KMS-11 (cell line): ENCODE results near the gene ACTA2.

Experiments
- H2AFZ ChIP-seq: fragments of 200-600 bp; sonication (generic); 2 replicates; pipeline ENCODE4 v1.6.1; 2016; ENCODE audit warnings: antibody characterized with exemption, mixed run types, low read depth
- H3K27ac ChIP-seq: fragments of 200-600 bp; sonication (generic); 2 replicates; pipeline ENCODE4 v1.6.1; 2016; ENCODE audit warnings: mild to moderate bottlenecking, mixed run types
- H3K27me3 ChIP-seq: fragments of 200-600 bp; sonication (generic); 2 replicates; pipeline ENCODE4 v1.6.1; 2017; ENCODE audit warnings: mild to moderate bottlenecking, low read depth, mixed run types, moderate library complexity; ENCODE audit not compliant: insufficient read depth
- H3K36me3 ChIP-seq: fragments of 200-600 bp; sonication (generic); 2 replicates; pipeline ENCODE4 v1.6.1; 2017; ENCODE audit warnings: mild to moderate bottlenecking, mixed run types; ENCODE audit not compliant: insufficient read depth
- H3K4me1 ChIP-seq: fragments of 200-600 bp; sonication (generic); 2 replicates; pipeline ENCODE4 v1.6.1; 2016; ENCODE audit warnings: mild to moderate bottlenecking, low read depth, mixed run types; ENCODE audit not compliant: poor library complexity, severe bottlenecking
- H3K4me2 ChIP-seq: fragments of 200-600 bp; sonication (generic); 2 replicates; pipeline ENCODE4 v1.7.0; 2016; ENCODE audit warnings: mild to moderate bottlenecking, mixed run types
- H3K4me3 ChIP-seq: fragments of 200-600 bp; sonication (generic); IDR thresholded peaks from 2 replicates; pipeline ENCODE4 v1.6.1; 2017; ENCODE audit warnings: low read depth, low read length, mixed read lengths; ENCODE audit not compliant: insufficient read depth
- H3K79me2 ChIP-seq: fragments of 200-600 bp; sonication (generic); 2 replicates; pipeline ENCODE4 v1.6.1; 2016; ENCODE audit warnings: low read depth, mixed run types; ENCODE audit not compliant: insufficient read depth
- H3K9ac ChIP-seq: fragments of 200-600 bp; sonication (generic); 2 replicates; pipeline ENCODE4 v1.6.1; 2016; ENCODE audit warnings: mild to moderate bottlenecking, mixed run types
- H4K20me1 ChIP-seq: fragments of 200-600 bp; sonication (generic); 2 replicates; pipeline ENCODE4 v1.6.1; 2016; ENCODE audit warnings: mild to moderate bottlenecking, mixed run types; ENCODE audit not compliant: insufficient read depth
- TF ChIP-seq, protein P1 (sequence below): fragments of 200-600 bp; sonication (generic); conservative IDR thresholded peaks from 2 replicates; pipeline ENCODE4 v1.6.1; 2017; ENCODE audit warnings: low read depth, mild to moderate bottlenecking, antibody characterized with exemption, low read length, moderate library complexity, mixed read lengths

ACTA2 gene

DNA sequence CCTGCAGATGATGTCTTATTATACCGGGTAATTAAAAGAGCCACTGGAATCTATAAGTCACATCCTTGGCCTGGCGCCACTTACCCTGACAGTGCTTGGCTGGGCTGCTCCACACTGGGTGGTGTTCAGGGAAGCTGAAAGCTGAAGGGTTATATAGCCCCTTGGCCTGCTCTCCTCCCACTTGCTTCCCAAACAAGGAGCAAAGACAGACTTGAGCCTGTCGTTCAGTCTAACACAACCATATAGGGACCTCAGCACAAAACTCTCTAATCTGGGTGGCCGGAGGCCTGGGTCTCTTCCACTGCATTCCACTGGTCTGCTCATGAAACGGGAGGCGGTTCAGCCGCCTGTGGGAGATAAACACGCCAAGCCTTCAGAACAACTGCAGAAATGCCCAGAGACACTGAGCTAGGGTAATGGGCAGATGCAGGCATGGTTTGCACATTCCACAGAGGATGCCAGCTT, at the start of gene ACTA2:
ACTA2 (minus strand) TSS at position 127 of the 465 bp plus-strand sequence. CDS start 3,843 bp downstream, outside the sequence.
- H3K4me3 ChIP-seq, result no peak within 1 kb of the TSS
- TF ChIP-seq, protein P1, sequence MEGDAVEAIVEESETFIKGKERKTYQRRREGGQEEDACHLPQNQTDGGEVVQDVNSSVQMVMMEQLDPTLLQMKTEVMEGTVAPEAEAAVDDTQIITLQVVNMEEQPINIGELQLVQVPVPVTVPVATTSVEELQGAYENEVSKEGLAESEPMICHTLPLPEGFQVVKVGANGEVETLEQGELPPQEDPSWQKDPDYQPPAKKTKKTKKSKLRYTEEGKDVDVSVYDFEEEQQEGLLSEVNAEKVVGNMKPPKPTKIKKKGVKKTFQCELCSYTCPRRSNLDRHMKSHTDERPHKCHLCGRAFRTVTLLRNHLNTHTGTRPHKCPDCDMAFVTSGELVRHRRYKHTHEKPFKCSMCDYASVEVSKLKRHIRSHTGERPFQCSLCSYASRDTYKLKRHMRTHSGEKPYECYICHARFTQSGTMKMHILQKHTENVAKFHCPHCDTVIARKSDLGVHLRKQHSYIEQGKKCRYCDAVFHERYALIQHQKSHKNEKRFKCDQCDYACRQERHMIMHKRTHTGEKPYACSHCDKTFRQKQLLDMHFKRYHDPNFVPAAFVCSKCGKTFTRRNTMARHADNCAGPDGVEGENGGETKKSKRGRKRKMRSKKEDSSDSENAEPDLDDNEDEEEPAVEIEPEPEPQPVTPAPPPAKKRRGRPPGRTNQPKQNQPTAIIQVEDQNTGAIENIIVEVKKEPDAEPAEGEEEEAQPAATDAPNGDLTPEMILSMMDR, result no peak
- no peaks in the 10 kb centered on the region for H3K36me3 ChIP-seq
- H3K27me3 ChIP-seq, result no peaks in the 10 kb centered on the region
- H3K4me2 ChIP-seq, result no peak within 1 kb of the TSS
- no peak within 1 kb of the TSS for H2AFZ ChIP-seq
- H4K20me1 ChIP-seq, result no peaks in the 10 kb centered on the region
- no peak within 1 kb of the TSS for H3K9ac ChIP-seq
- no peaks in the 10 kb centered on the region for H3K79me2 ChIP-seq
- H3K27ac ChIP-seq, result no peak within 1 kb of the TSS
- H3K4me1 ChIP-seq, result no peaks in the 10 kb centered on the region

DNA sequence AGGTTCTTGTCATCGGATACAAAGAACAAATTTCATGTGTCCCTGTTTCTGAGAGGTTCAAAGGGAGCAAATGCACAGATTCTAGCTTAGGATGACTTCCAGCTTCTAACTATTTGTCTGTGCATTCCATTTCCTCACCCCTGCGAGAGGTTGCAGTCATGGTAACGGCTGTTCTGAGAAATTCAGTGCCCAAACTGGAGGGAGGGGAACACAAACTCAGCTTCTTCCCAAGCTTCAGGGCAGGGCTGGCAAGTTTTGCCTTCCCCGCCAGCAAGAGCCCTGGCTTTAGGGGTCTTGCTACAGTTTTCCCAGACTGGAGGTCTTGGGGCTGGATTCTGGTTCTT, 49.1 kb upstream of the ACTA2 start:
- H3K4me3 ChIP-seq, result no peak overlapping the region
- H2AFZ ChIP-seq, result no peak overlapping the region
- peaks cover 82% of the 10 kb centered on the region for H3K4me1 ChIP-seq
- peaks cover 18% of the 10 kb centered on the region for H4K20me1 ChIP-seq
- peaks cover 92% of the 10 kb centered on the region for H3K79me2 ChIP-seq
- TF ChIP-seq, protein P1, result no peak
- peak overlapping the region; percentile 49; the same call in 1 of the 2 replicates for H3K27ac ChIP-seq
- no peaks in the 10 kb centered on the region for H3K27me3 ChIP-seq
- H3K36me3 ChIP-seq, result 0 out of 2 replicates have a peak, but pooled peaks cover 9% of the 10 kb centered on the region
- no peak overlapping the region; the same call in 1 of the 2 replicates for H3K9ac ChIP-seq
- peak overlapping the region; percentile 89; the same call in 1 of the 2 replicates for H3K4me2 ChIP-seq

DNA sequence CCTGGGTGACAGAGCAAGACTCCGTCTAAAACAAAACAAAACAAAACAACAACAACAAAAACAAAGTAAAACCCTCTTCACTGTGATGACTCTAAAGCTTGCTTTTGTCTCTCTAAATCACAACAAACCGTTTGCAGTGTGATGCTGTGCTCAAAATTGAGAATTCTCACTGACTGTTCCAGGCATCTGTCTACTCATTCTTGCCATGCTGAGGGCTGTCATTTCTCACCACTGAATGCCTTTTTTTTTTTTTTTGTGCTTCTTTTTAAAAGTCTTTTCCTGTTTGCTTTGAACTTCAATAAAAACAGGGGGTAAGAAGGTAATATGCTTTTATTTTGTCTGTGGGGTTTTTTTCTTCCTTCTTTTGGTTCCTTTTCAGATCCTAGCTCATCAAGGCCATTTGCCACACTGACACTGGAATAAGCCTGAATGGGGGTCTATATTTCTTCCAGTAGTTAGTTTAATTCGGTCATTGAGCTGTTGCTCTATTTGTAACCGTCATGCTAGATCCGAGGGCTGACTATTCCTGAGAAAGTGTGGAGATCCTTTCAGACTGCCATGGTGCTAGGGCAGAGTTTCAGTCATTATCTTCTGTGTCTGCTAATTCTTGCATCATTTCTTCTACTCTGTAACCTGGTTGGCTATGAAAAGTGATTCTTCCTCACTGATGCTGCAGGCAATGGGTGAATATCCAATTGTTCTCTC, 48.6 kb upstream of the ACTA2 start:
- Histone ChIP-seq H3K4me3 (no peak overlapping the region), H2AFZ (no peak overlapping the region), H3K4me2 (peak overlapping the region; percentile 89; the same call in 1 of the 2 replicates), H3K9ac (no peak overlapping the region), H3K27me3 (no peaks in the 10 kb centered on the region), H3K27ac (peak overlapping the region; percentile 49; the same call in 1 of the 2 replicates), H3K4me1 (peaks cover 87% of the 10 kb centered on the region), H3K79me2 (peaks cover 92% of the 10 kb centered on the region), H3K36me3 (0 out of 2 replicates have a peak, but pooled peaks cover 9% of the 10 kb centered on the region), H4K20me1 (peaks cover 18% of the 10 kb centered on the region)
- TF ChIP-seq, protein P1, result no peak

DNA sequence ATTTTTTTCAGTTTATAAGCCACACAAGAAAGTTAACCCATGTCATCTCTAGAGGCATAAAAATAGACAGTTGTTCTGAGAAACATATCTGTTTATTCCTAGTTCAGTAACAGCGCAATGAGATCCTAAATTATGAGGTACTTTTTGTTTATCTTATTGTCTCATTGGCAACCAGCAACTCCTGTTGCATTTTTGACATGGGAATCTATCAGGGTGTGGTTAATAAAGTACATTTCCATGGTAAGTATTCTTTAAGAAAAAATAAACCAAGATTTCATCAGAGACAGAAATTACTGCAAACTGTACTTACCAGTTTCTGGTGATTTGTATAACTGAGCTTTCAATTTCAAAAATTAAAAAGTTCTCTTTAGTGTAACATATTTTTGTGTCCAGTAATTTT, 47.1 kb upstream of the ACTA2 start:
- no peak overlapping the region for H3K9ac ChIP-seq
- H3K4me3 ChIP-seq, result no peak overlapping the region
- no peaks in the 10 kb centered on the region for H3K27me3 ChIP-seq
- TF ChIP-seq, protein P1, result no peak
- peak overlapping the region; percentile 23; the same call in 1 of the 2 replicates for H3K27ac ChIP-seq
- 0 out of 2 replicates have a peak, but pooled peaks cover 9% of the 10 kb centered on the region for H3K36me3 ChIP-seq
- H3K79me2 ChIP-seq, result peaks cover 98% of the 10 kb centered on the region
- no peak overlapping the region for H2AFZ ChIP-seq
- H3K4me1 ChIP-seq, result peaks cover 99% of the 10 kb centered on the region
- H4K20me1 ChIP-seq, result peaks cover 18% of the 10 kb centered on the region
- H3K4me2 ChIP-seq, result peak overlapping the region; percentile 89
